ENCODE measurements around the gene KCNC1. TPM values are rescaled to one million over a fixed set of nuclear protein-coding genes. Genes with fewer than 3 reads are reported as not detected.

The KCNC1 gene
- total RNA-seq, 1 experiment from 2014 or later: 0.26 TPM

GRCh38 chr11:17766073-17766359 is 31.4 kb downstream of the KCNC1 start:
- Mint-ChIP-seq H3K36me3 (ENCODE audit: insufficient read depth, unreplicated experiment) (peaks cover 5% of the 10 kb centered on the region), H3K4me3 (ENCODE audit: low read depth, unreplicated experiment) (no peak overlapping the region), H3K27ac (ENCODE audit: unreplicated experiment) (no peak overlapping the region), H3K27me3 (ENCODE audit: unreplicated experiment) (peaks cover 49% of the 10 kb centered on the region), H3K4me1 (ENCODE audit: low read depth, unreplicated experiment) (no peaks in the 10 kb centered on the region), H3K9me3 (ENCODE audit: low read depth, unreplicated experiment) (no peaks in the 10 kb centered on the region)
- no TSS peak for BruUV-seq (replicated peaks)
- CTCF ChIA-PET: interaction anchor here (0.5 kb wide), 1 partner anchor 141 kb away, joined by 3 read pairs; no protein-coding TSS in a partner anchor
- no peak for TF ChIP-seq CTCF (IDR thresholded peaks at IDR 0.05; ENCODE audit: unreplicated experiment)
- intact Hi-C loops (cut with micrococcal nuclease; ENCODE audit: unreplicated experiment): no loop called here
- no peak for DNase-seq

- no peak for TF ChIP-seq CTCF (IDR thresholded peaks at IDR 0.05; ENCODE audit: unreplicated experiment)
- Mint-ChIP-seq H3K27ac (ENCODE audit: unreplicated experiment) (no peak overlapping the region), H3K27me3 (ENCODE audit: unreplicated experiment) (peaks cover 55% of the 10 kb centered on the region), H3K9me3 (ENCODE audit: low read depth, unreplicated experiment) (no peaks in the 10 kb centered on the region), H3K36me3 (ENCODE audit: insufficient read depth, unreplicated experiment) (peaks cover 5% of the 10 kb centered on the region), H3K4me3 (ENCODE audit: low read depth, unreplicated experiment) (no peak overlapping the region), H3K4me1 (ENCODE audit: low read depth, unreplicated experiment) (no peaks in the 10 kb centered on the region)
- intact Hi-C loops (cut with micrococcal nuclease; ENCODE audit: unreplicated experiment): no loop called here
- CTCF ChIA-PET: interaction anchor here (0.8 kb wide), 1 partner anchor 212 kb away, joined by 3 read pairs; no protein-coding TSS in a partner anchor
- no TSS peak for BruUV-seq (replicated peaks)
- DNase-seq: no peak
Observed at GRCh38 chr11:17766590-17766989, 32.0 kb downstream of the KCNC1 start.

- H3K9me3 Mint-ChIP-seq (ENCODE audit: low read depth, unreplicated experiment): no peaks in the 10 kb centered on the region
- DNase-seq: no peak
- no TSS peak for BruUV-seq (replicated peaks)
- no peak overlapping the region for H3K4me3 Mint-ChIP-seq (ENCODE audit: low read depth, unreplicated experiment)
- CTCF ChIA-PET: interaction anchor here (0.8 kb wide), 1 partner anchor 211 kb away, joined by 3 read pairs; no protein-coding TSS in a partner anchor
- H3K4me1 Mint-ChIP-seq (ENCODE audit: low read depth, unreplicated experiment): no peaks in the 10 kb centered on the region
- peaks cover 5% of the 10 kb centered on the region for H3K36me3 Mint-ChIP-seq (ENCODE audit: insufficient read depth, unreplicated experiment)
- H3K27ac Mint-ChIP-seq (ENCODE audit: unreplicated experiment): no peak overlapping the region
- no peak for TF ChIP-seq CTCF (IDR thresholded peaks at IDR 0.05; ENCODE audit: unreplicated experiment)
- peaks cover 62% of the 10 kb centered on the region for H3K27me3 Mint-ChIP-seq (ENCODE audit: unreplicated experiment)
- intact Hi-C loops (cut with micrococcal nuclease; ENCODE audit: unreplicated experiment): no loop called here
Observed at GRCh38 chr11:17767301-17767885, 32.8 kb downstream of the KCNC1 start.

- Mint-ChIP-seq H3K4me3 (ENCODE audit: low read depth, unreplicated experiment) (no peak overlapping the region), H3K9me3 (ENCODE audit: low read depth, unreplicated experiment) (no peaks in the 10 kb centered on the region), H3K4me1 (ENCODE audit: low read depth, unreplicated experiment) (no peaks in the 10 kb centered on the region), H3K36me3 (ENCODE audit: insufficient read depth, unreplicated experiment) (peaks cover 5% of the 10 kb centered on the region), H3K27me3 (ENCODE audit: unreplicated experiment) (peaks cover 66% of the 10 kb centered on the region), H3K27ac (ENCODE audit: unreplicated experiment) (no peak overlapping the region)
- DNase-seq: no peak
- no peak for TF ChIP-seq CTCF (IDR thresholded peaks at IDR 0.05; ENCODE audit: unreplicated experiment)
- intact Hi-C loops (cut with micrococcal nuclease; ENCODE audit: unreplicated experiment): no loop called here
- BruUV-seq (replicated peaks): no TSS peak
- CTCF ChIA-PET: interaction anchor here (1.5 kb wide), 1 partner anchor 37 kb away, joined by 7 read pairs; no protein-coding TSS in a partner anchor
Observed at GRCh38 chr11:17767914-17768313, 33.3 kb downstream of the KCNC1 start.

Data from Calu3 (cell line).